Ishikawa (cell line): ENCODE data around the gene DNAJC27.

Source experiments
- MAX ChIP-seq: IDR thresholded peaks from 2 replicates; pipeline ENCODE4 v1.6.1; 2012
- REST ChIP-seq: IDR thresholded peaks from 2 replicates; pipeline ENCODE4 v1.6.1; 2012; ENCODE audit warnings: low read depth, mild to moderate bottlenecking
- USF1 ChIP-seq: IDR thresholded peaks from 2 replicates; pipeline ENCODE4 v1.6.1; 2012
- YY1 ChIP-seq: IDR thresholded peaks from 2 replicates; pipeline ENCODE4 v1.6.1; 2012; ENCODE audit warnings: low read depth

GRCh38 chr2:24908461-24908901 lies 63.3 kb downstream of the DNAJC27 start:
- no peak for TF ChIP-seq MAX
- no peak for TF ChIP-seq REST
- TF ChIP-seq USF1, result no peak
- TF ChIP-seq YY1, result no peak
